ENCODE results near the gene RNF14.

- TF ChIP-seq CTCF (IDR thresholded peaks at IDR 0.05) (no peak), POLR2A (IDR thresholded peaks at IDR 0.05) (no peak), POLR2AphosphoS5 (IDR thresholded peaks at IDR 0.05; ENCODE audit: insufficient read depth in 1 of 2, low read depth in 1 of 2) (no peak)
Measured at GRCh38 chr5:141986072-141986471, 17.2 kb downstream of the RNF14 start.
